Chondrocyte (in vitro differentiated cells): ENCODE data around the gene DDAH1. TPM values are rescaled to one million over a fixed set of nuclear protein-coding genes. Genes with fewer than 3 reads are reported as not detected.

Experiments used
- DNase-seq: peaks from one replicate; pipeline ENCODE4 v3.0.0; 2021; ENCODE audit warnings: mixed read lengths, low spot score
- H3K27ac Mint-ChIP-seq: one replicate; pipeline ENCODE4 v1.8.0; 2021; ENCODE audit warnings: mild to moderate bottlenecking, moderate library complexity, mixed read lengths; ENCODE audit not compliant: unreplicated experiment
- H3K27me3 Mint-ChIP-seq: 2 replicates; pipeline ENCODE4 v1.8.0; 2021; ENCODE audit warnings: low read depth, mixed read lengths
- H3K36me3 Mint-ChIP-seq: 2 replicates; pipeline ENCODE4 v1.8.0; 2021; ENCODE audit warnings: low read depth, mixed read lengths
- H3K4me1 Mint-ChIP-seq: 2 replicates; pipeline ENCODE4 v1.8.0; 2021; ENCODE audit warnings: low read depth, mild to moderate bottlenecking, mixed read lengths
- H3K4me3 Mint-ChIP-seq: one replicate; pipeline ENCODE4 v1.8.0; 2021; ENCODE audit warnings: mild to moderate bottlenecking, moderate library complexity, mixed read lengths; ENCODE audit not compliant: unreplicated experiment
- H3K9me3 Mint-ChIP-seq: 2 replicates; pipeline ENCODE4 v1.8.0; 2021; ENCODE audit warnings: low read depth, mixed read lengths
- CTCF ChIP-seq: fragments of 200-600 bp; sonication (generic); IDR thresholded peaks from 2 replicates; pipeline ENCODE4 v1.5.0; 2021; ENCODE audit warnings: antibody characterized with exemption, mild to moderate bottlenecking, moderate library complexity
- total RNA-seq: library from RNA; stranded (reverse); gene quantifications from 3 replicates; pipeline ENCODE4 v1.2.1, GENCODE V29; 2021

The DDAH1 gene
- total RNA-seq, 1 donor from 2014 or later = 91.8 TPM

DNA sequence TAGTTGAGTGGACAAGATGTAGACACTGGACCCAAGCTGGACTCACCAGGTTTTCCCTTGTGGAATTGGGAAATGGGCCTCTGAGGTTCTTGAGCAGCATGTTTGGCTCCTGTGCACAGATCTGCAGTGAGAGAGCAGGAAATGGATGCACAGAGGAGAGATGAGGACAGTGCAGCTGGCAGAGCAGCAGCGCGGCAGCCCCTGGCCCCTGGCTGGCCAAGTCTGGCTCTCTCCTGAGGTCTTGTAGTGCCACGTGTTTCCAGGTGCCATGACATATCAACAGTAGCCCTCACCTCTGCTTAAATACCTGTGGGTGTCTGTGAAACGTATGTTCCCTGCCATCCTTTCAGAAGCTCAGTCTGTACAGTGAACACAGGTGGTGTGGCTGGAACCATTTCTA, 169.3 kb downstream of the DDAH1 start:
- no peak overlapping the region for H3K4me3 Mint-ChIP-seq
- H3K27ac Mint-ChIP-seq = no peak overlapping the region
- H3K36me3 Mint-ChIP-seq = no peaks in the 10 kb centered on the region
- no peak for TF ChIP-seq CTCF
- DNase-seq = no peak
- H3K4me1 Mint-ChIP-seq = peaks cover 53% of the 10 kb centered on the region
- no peaks in the 10 kb centered on the region for H3K27me3 Mint-ChIP-seq
- H3K9me3 Mint-ChIP-seq = no peaks in the 10 kb centered on the region

DNA sequence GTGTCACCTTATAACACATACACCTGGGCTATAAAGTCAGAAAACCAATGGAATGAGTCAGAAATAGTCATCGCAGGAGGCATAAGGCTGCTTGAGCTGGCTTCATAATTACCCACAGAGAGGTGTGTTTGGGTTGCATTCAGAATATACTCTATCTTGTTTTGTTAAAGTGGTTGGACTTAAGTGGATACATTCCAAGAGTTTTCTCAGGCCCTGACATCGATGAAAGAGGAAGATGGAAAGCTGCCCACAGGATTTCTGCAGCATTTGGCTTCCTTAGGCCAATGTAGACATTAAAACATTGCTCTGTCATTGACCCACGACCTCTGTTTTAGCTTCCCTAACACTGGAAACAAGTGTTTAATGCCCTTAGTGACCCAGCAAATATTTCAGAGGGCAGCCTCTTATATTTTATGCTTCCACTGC, 169.9 kb downstream of the DDAH1 start:
- H3K27ac Mint-ChIP-seq = no peak overlapping the region
- no peaks in the 10 kb centered on the region for H3K9me3 Mint-ChIP-seq
- H3K4me1 Mint-ChIP-seq = peaks cover 59% of the 10 kb centered on the region

DNA sequence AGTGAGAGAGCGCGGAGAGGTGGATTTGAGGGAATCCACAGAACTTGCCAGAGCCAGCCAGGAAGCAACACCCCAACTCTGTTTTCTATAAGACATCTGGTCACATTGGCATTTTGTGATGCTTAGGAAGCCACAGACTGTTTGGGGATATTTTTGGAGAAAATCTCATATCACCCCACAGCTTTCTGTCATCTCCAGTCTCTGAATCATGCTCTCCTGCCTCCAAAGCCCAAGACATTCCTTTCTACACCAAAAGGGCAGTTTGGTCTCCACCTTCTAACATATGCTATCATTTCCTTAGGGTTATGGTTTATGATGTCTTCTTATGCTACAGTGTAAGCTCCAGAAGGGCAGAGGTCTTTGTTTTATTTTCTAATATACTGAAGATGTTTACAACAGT, 174.1 kb downstream of the DDAH1 start:
- Mint-ChIP-seq H3K9me3 (no peaks in the 10 kb centered on the region), H3K4me1 (peaks cover 43% of the 10 kb centered on the region), H3K27me3 (no peaks in the 10 kb centered on the region), H3K36me3 (no peaks in the 10 kb centered on the region), H3K4me3 (no peak overlapping the region), H3K27ac (no peak overlapping the region)
- TF ChIP-seq CTCF = no peak
- no peak for DNase-seq

More for the DNA sequence above, 169.9 kb downstream of the DDAH1 start:
- Mint-ChIP-seq H3K4me3 (no peak overlapping the region), H3K36me3 (no peaks in the 10 kb centered on the region), H3K27me3 (no peaks in the 10 kb centered on the region)
- TF ChIP-seq CTCF = no peak
- no peak for DNase-seq

- H3K4me3 Mint-ChIP-seq = no peak overlapping the region
- H3K27ac Mint-ChIP-seq = no peak overlapping the region
- DNase-seq = no peak
- H3K4me1 Mint-ChIP-seq = peaks cover 33% of the 10 kb centered on the region
- TF ChIP-seq CTCF = no peak
- no peaks in the 10 kb centered on the region for H3K27me3 Mint-ChIP-seq
- no peaks in the 10 kb centered on the region for H3K9me3 Mint-ChIP-seq
- no peaks in the 10 kb centered on the region for H3K36me3 Mint-ChIP-seq
These were observed 175.1 kb downstream of the DDAH1 start for GRCh38 chr1:85289848-85290335.

GRCh38 chr1:85289207-85289847, 175.6 kb downstream of the DDAH1 start:
- DNase-seq = no peak
- no peak overlapping the region for H3K27ac Mint-ChIP-seq
- no peak overlapping the region for H3K4me3 Mint-ChIP-seq
- no peaks in the 10 kb centered on the region for H3K9me3 Mint-ChIP-seq
- H3K36me3 Mint-ChIP-seq = no peaks in the 10 kb centered on the region
- H3K27me3 Mint-ChIP-seq = no peaks in the 10 kb centered on the region
- TF ChIP-seq CTCF = no peak
- H3K4me1 Mint-ChIP-seq = peaks cover 28% of the 10 kb centered on the region
